Stimulated activated CD4-positive, alpha-beta T cell treated with anti-CD3 and anti-CD28 coated beads, Interleukin-4, amount 100 ng/mL, for 48 hours (primary cell): ENCODE data around the gene TAS2R14.

ENCODE experiments used
- DNase-seq, 2 donors: peaks; one replicate each; pipeline ENCODE4 v3.0.0-alpha.2; 2020; ENCODE audit warnings: low read depth in 2 of 2

The TAS2R14 gene

DNA sequence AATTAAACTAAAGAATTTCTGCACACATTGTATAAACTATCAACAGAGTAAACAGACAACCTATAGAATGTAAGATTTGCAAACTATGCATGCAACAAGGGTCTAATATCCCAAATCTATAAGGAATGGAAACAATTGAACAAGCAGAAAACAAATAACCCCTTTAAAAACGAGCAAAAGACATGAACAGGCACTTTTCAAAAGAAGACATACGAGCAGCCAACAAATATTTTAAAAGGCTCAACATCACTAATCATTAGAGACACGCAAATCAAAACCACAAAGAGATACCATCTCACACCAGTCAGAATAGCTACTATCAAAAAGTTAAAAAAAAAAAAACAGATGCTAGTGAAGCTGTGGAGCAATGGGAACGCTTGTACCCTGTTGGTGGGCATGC lies 34.4 kb downstream of the TAS2R14 start:
- DNase-seq, result no peak

DNA sequence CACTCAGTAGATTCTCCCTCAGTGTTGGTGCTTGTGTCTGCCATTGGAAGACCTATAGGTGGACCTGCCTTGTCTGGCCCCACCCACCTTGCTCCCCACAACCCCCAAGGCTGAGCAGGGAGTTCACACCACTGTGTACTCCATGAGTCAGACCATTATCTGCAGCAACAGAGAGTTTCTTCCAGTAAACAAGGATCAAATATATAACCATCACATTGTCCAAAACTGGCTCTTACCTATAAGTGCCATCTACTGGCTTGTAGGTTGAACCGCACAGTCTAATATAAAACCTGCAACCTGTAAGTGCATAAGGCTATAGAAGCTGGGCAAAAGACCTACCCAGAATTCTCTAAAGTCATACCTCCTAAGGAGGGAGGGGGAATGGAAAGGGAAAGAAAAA lies 37.6 kb downstream of the TAS2R14 start:
- no peak for DNase-seq

DNA sequence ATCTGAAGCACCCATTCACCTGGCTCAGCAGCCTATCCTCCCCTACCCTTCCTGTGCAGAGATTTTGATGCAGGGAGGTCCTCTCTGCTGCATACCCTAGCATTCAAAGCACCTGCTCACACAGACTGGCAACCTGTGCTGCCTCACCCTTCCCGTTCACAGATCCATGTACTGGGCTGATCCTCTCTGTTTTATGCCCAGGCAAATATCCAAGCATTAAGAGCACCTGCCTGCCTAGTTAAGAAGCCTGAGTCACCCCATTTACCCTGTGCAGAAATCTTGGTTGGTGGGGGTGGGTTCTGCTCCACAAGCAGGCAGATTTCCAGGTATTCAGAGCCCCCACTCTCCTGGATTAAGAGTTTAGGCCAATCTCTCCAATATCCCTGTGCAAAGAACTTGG lies 38.1 kb downstream of the TAS2R14 start:
- DNase-seq, result no peak

DNA sequence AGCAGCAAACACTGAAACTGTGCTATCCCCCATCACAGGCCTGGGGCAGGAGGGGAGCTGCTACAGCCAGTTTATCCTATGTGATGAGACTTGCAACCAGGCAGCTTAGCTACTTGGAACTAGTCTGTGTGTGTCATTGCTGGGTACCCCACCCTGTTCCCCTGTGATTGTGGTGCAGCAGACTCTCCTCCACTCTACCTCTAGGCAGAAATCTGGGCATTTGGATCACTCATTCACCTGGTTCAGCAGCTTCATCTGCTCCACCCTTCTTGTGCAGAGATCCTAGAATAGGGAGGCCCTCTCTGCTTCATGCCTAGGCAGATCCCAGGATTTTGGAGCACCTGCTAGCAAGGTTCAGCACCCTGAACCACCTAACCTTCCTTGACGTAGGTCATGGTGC lies 38.5 kb downstream of the TAS2R14 start:
- DNase-seq, result no peak

DNA sequence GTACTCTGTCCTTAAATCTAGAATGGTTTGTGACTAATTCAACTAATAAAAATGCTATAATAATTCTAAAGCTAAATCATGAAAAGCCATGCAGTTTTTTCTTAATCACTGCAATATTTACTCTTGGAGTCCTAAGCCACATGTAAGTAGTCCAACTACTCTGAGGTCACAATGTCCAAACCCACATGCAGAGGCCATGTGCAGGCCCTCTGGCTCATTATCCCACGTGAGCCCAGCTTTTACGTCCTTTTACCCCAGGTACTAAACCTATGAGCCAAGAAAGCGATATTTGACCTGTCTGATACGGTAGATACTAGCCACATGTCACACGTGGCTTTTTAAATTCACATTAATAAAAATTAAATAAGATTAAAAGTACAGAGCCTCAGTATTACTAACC lies 42.2 kb downstream of the TAS2R14 start:
- no peak for DNase-seq

DNA sequence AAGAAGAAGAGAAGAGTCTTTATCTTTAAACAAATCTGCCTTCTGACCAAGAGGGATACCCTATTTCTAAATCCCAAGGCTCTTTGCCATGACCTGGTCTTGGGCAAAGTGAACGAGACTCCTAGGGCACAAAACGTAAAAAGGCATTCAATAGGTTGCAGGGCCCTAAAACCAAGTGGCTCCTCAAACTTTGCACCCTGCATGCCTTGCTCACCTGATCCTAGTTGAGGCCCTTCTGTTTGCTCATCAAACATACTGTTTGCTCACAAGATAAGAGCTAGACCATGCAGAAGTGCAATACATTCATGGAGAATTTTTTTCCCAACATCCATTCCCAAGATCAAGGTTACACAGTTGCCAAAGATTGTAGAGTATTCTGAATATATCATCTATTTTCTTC lies 47.1 kb downstream of the TAS2R14 start:
- DNase-seq, result no peak

DNA sequence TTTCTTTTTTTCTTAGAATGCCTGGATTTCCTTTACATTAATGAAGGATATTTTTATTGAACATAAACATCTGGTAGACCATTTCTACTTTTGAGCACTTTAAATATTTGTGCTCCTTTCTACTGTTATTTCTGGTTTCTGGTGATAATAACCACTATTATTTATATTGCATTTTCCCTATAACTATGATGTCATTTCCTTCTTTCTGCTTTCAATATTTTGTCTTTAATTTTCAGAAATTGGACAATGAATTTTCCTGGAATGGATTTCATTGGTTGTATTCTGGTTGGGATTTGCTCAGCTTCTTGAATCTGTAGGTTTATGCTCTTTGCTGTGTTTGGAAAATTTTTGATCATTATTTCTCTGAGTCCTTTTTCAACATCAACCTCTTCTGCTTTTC lies 49.8 kb downstream of the TAS2R14 start:
- DNase-seq, result no peak
